Ascending aorta (tissue), 2 donors: Measurements from ENCODE around the gene RPS15. TPM values are rescaled to one million over a fixed set of nuclear protein-coding genes. Genes with fewer than 3 reads are reported as not detected.

ENCODE experiments used
- DNase-seq, 2 donors: peaks; one replicate each; pipeline ENCODE4 v3.0.0-alpha.2; 2019; ENCODE audit warnings: low spot score in 2 of 2
- H3K27ac ChIP-seq, 2 donors: fragments of 200-600 bp; sonication (generic); one replicate each; pipeline ENCODE4 v1.5.1; 2016 to 2017; ENCODE audit warnings: mild to moderate bottlenecking in 1 of 2
- H3K27me3 ChIP-seq: fragments of 200-600 bp; sonication (generic); one replicate; pipeline ENCODE4 v1.5.1; 2017
- H3K36me3 ChIP-seq, 2 donors: fragments of 200-600 bp; sonication (generic); one replicate each; pipeline ENCODE4 v1.5.1; 2016
- H3K4me1 ChIP-seq, 2 donors: fragments of 200-600 bp; sonication (generic); one replicate each; pipeline ENCODE4 v1.5.1; 2016 to 2017; ENCODE audit warnings: mild to moderate bottlenecking in 1 of 2
- H3K4me3 ChIP-seq, 2 donors: fragments of 200-600 bp; sonication (generic); one replicate each; pipeline ENCODE4 v1.5.1; 2016 to 2017; ENCODE audit warnings: mild to moderate bottlenecking in 1 of 2
- H3K9me3 ChIP-seq, 2 donors: fragments of 200-600 bp; sonication (generic); one replicate each; pipeline ENCODE4 v1.5.1; 2016
- CTCF ChIP-seq, 3 experiments: fragments of 200-600 bp in 2 of 3; fragments of 450-650 bp in 1 of 3; sonication (generic) in 2 of 3; IDR thresholded peaks; one replicate each; pipeline ENCODE4 v1.5.1; 2016 to 2019; ENCODE audit warnings: antibody characterized with exemption in 3 of 3, mild to moderate bottlenecking in 1 of 3, moderate library complexity in 1 of 3
- intact Hi-C: fragments of 100-400 bp; cut with DNase I; formaldehyde crosslinking; loops from one replicate; pipeline ENCODE4 v1.15.1; 2023
- total RNA-seq: library from RNA; depleted of rRNA; stranded (reverse); fragments of >200 nt; gene quantifications from one replicate; pipeline ENCODE4 v1.1.0, GENCODE V29; 2016

The RPS15 gene
- total RNA-seq, 1 donor from 2014 or later = 3,111 TPM

- intact Hi-C loops = no loop called here
- peaks cover 41 to 48% of the 10 kb centered on the region in 2 donors for H3K4me1 ChIP-seq
- no peak overlapping the region for H3K4me3 ChIP-seq
- TF ChIP-seq CTCF (IDR thresholded peaks at IDR 0.05) = no peak
- peaks cover 0 to 4% of the 10 kb centered on the region in 2 donors for H3K36me3 ChIP-seq
- no peaks in the 10 kb centered on the region for H3K27me3 ChIP-seq
- DNase-seq = no peak
- H3K27ac ChIP-seq = peak overlapping the region; percentile 34 to 47
- no peaks in the 10 kb centered on the region for H3K9me3 ChIP-seq
These were observed 26.7 kb upstream of the RPS15 start for GRCh38 chr19:1411255-1412191.

- Histone ChIP-seq H3K4me3 (no peak overlapping the region), H3K27ac (peak overlapping the region; percentile 21 to 34), H3K9me3 (no peaks in the 10 kb centered on the region), H3K36me3 (peaks cover 0 to 4% of the 10 kb centered on the region in 2 donors), H3K4me1 (peaks cover 43 to 54% of the 10 kb centered on the region in 2 donors), H3K27me3 (no peaks in the 10 kb centered on the region)
- DNase-seq = no peak
- intact Hi-C loops = no loop called here
- no peak for TF ChIP-seq CTCF (IDR thresholded peaks at IDR 0.05)
These were observed 25.8 kb upstream of the RPS15 start for GRCh38 chr19:1412323-1412923.

- no peaks in the 10 kb centered on the region for H3K27me3 ChIP-seq
- no peak overlapping the region for H3K4me3 ChIP-seq
- no peak for DNase-seq
- no peak overlapping the region for H3K27ac ChIP-seq
- H3K36me3 ChIP-seq = peaks cover 4 to 9% of the 10 kb centered on the region in 2 donors
- H3K4me1 ChIP-seq = peaks cover 43 to 54% of the 10 kb centered on the region in 2 donors
- no peak for TF ChIP-seq CTCF (IDR thresholded peaks at IDR 0.05)
- H3K9me3 ChIP-seq = no peaks in the 10 kb centered on the region
- intact Hi-C loops = no loop called here
These were observed 25.0 kb upstream of the RPS15 start for GRCh38 chr19:1412995-1413800.

- no peak for DNase-seq
- no peaks in the 10 kb centered on the region for H3K9me3 ChIP-seq
- H3K4me1 ChIP-seq = peaks cover 17 to 30% of the 10 kb centered on the region in 2 donors
- no peak for TF ChIP-seq CTCF (IDR thresholded peaks at IDR 0.05)
- H3K36me3 ChIP-seq = peaks cover 30% of the 10 kb centered on the region in 2 donors
- intact Hi-C loops = no loop called here
- H3K4me3 ChIP-seq = peak overlapping the region in 1 of 2 donors; percentile 39
- H3K27ac ChIP-seq = peak overlapping the region; percentile 77 to 87
- no peaks in the 10 kb centered on the region for H3K27me3 ChIP-seq
These were observed 22.0 kb upstream of the RPS15 start for GRCh38 chr19:1416014-1416841.

- intact Hi-C loops = no loop called here
- peak overlapping the region in 1 of 2 donors; percentile 87 for H3K27ac ChIP-seq
- peaks cover 12 to 23% of the 10 kb centered on the region in 2 donors for H3K4me1 ChIP-seq
- no peak overlapping the region for H3K4me3 ChIP-seq
- H3K36me3 ChIP-seq = peaks cover 39% of the 10 kb centered on the region in 2 donors
- no peaks in the 10 kb centered on the region for H3K27me3 ChIP-seq
- DNase-seq = no peak
- H3K9me3 ChIP-seq = no peaks in the 10 kb centered on the region
- no peak for TF ChIP-seq CTCF (IDR thresholded peaks at IDR 0.05)
These were observed 21.1 kb upstream of the RPS15 start for GRCh38 chr19:1417145-1417544.
